COR-L47 (cell line): ENCODE results near the gene FAM200C.

Source experiments
- DNase-seq: peaks from one replicate; lab custom pipeline; 2025; lab: John Stamatoyannopoulos, UW

FAM200C gene

DNA sequence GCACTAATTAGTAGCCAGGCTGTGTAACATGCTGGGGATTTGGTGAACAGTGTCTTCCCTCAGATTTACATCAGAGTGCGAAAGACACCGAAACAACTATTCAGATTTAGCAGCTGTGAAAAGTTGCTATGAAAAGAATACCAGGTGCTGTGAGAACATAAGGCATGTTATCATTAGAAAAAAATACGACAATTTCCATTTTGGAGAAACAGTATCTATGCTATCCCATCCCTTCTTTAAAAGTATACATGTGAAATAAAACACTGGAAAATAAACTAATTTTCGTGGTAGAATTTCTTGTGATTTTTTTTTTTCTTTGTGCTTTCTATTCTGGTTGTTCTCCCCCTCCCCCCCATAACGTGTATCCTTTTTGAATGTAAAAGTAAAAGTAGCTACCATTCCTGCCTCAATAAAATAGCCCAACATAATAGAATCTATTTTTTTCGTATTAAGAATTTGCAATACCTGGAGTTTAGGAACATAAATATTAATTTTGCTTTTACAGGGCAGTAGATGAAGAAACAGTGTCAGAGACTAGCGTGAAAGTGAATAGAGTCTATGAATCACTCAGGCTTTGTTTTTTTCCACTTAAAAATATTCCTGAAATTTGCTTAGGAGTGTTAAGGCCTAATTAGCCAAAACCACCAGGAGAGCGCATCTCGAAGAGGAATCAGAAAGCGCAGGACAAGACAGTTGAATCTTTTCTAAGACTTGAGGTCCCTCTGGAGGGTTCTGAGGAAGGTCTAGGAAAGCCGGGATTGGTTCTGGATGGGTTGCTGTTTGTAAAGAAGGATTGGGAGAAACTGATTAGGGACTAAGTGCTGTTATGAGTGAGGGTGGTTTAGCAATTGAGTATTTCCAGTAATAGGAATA is 19.8 kb upstream of the FAM200C start:
- DNase-seq, result no peak

DNA sequence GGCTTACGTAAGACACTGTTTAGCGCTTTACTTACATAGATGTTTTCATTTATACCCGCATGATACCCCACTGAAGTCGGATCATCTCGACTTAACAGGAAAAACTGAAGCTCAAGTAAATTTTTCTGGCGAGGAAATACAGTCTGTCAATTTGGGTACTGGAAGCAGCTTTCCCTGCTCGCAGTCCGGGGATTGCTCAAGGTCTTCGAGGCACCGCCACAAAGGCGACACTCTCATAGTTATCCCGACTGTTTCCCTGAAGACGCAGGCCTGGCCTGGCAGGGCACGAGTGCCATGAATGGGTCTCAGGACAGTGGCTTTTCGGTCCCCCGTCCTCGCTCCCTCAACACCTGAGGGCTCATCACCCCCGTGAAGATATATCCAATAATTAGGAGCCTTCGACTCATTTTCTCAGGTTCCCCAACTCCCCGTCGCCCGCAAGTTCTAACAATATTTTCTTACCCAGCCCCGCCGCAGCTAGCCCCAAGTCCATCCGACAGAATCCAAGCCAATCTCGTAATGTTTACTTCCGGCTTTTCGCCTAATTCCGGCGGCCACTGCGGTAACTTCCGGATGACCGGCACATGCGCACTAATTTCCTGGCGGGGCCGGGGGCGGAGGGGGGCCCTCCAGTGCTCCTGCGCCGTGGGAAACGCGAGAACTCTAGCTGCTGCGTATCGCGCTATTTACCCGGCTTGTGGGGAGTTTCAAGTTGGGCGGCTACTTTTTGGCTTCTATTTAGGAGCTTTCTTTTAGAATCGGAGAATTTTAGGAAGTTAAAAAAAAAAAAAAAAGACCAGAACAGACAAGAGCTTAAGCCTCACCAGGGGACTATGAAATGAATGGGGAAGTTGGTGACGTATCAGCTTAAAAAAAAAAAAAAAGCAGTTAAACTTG is 19.0 kb upstream of the FAM200C start, which contains the start of gene SLU7:
SLU7 (minus strand) TSS at position 521 of the 897 bp plus-strand sequence. CDS start 3,787 bp downstream, outside the sequence.
- DNase-seq, result peak; percentile 92

DNA sequence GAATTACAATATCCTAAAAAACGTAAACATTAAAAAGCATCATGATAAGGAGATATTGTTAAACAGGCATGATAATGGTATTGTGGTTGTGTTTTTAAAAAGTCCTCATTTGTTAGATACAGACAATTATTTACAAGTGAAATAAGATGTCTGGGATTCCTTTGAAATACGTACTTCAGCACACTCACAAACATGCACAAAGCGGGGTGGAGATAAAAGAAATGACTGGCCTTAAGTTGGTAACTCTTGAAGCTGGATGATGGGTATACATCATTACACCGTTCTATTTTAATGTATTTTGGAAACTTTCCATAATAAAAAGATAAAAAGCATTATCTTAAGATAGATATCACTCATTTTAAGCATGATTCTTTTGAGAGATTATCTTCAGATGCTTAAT is 1.0 kb downstream of the FAM200C start:
- DNase-seq, result no peak

DNA sequence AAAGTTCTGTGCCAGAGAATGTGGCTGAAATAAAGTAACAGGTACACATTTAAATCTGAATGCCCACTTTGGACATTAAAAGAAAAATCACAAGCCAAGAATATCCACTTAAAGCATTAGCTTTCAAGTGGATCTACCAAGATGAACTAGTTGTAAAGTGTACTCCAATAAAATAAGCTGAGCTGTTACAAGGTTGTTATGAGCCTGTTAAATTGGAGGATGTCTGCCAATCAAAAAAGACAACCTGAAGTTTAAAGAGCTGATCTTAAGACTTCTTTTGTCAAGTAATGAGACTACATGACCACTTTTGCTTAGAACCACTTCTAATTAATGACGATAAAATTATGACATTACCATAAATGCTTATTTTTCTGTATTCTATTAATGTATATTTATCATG is 2.4 kb downstream of the FAM200C start:
- DNase-seq, result no peak

DNA sequence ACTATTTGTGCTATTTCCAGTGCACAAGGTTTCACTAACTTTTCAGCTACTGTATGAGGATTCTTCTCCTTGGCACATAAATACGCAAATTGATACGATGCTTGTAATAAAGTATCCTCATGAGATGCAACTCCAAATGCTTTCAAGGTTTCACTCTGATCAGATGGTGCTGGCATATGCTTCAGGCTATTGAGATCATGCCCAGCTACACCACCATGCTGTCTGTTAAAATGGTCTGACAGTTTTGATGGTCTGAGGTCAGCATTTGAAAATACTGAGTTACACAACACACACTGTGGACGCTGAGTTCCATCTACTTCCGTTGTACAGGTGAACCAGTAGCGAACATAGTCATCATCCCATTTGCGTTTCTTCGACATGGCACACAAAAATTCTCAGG is 4.7 kb downstream of the FAM200C start:
- DNase-seq, result no peak

DNA sequence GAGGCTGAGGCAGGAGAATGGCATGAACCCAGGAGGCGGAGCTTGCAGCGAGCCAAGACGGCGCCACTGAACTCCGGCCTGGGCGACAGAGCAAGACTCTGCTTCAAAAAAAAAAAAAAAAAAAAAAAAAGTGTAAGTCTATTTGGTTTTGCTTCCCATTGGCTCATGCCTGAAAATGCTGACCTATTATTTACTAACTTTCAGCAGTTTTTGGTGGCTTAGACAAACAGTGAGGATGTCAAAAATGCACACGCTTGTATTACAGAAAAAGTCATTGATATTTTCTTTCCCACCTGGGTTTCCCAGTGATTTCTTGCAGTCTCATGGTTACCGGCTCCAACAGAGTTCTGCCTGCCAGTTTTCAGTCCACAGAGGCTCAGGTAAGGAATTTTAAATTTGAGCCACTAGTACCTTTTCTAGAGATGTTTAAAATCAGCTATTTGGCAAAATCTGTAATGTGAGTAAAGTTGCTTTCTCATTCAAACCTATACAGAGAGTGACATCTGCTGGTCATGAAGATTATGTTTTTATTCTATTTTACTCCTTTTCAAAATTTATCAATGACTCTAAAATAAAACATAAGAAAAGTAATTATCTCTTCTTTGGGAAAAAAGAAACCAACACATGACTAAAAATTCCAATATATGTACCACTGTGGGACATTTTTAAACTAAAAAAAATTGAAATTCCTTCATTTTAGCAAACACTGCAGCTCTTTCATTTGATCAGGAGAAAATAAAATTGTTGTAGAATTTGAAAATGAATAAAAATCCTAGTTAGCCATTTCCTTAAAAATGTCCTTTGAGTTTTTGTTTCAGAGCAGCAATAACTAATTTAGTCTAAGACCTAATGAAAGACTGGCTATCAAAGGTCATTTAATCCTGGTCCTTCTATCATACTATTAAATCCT is 8.8 kb downstream of the FAM200C start:
- DNase-seq, result no peak

DNA sequence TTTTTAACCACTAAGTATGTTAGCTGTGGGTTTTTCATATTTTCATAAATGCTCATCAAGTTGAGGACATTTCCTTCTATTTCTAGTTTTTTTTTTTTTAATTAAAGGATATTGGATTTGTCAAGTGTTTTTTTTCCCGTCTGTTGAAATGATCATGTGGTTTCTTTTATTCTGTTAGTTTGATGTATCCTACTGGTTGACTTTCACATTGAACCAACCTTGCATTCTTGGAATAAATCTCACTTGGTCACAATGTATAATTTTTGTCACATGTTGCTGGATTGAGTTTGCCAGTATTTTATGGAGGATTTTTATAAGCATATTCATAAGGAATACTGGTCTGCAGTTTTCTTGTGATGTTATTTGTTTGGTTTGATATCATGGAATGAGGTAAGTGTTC is 12.4 kb downstream of the FAM200C start:
- no peak for DNase-seq

DNA sequence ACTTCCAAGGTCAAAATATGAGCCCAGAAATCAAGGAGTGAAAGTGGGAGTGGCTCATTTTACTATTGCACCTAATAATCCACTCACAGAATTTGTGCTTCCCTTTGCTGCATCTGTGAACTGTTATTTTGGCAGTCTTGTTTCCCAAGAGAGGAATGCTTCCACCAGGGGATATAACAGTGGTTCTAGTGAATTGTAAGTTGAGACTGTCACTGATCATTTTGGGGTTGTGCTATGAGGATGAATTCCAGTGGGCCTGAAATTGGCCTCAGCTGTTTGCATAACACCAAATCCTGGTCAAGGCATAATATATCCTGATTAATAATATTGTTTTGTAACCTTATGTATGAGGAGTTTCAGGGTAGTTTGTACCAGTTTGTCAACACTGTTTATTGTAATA is 14.4 kb downstream of the FAM200C start:
- no peak for DNase-seq

DNA sequence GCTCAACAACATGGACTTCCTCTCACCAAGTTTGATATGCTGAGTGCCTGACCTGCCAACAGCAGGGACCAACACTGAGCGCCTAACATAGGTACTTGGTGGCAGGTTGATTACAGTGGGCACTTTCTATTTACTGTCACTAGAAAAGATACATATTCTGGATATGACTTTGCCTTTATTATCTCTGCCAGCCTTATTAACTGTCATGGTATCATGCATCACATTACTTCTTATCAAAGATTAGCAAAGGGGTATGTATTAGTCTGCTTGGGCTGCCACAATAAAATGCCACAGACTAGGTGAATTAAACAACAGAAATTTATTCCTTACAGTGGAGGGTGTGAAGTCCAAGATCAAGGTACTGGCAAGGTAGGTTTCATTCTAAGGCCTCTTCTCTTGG is 15.2 kb downstream of the FAM200C start:
- no peak for DNase-seq

DNA sequence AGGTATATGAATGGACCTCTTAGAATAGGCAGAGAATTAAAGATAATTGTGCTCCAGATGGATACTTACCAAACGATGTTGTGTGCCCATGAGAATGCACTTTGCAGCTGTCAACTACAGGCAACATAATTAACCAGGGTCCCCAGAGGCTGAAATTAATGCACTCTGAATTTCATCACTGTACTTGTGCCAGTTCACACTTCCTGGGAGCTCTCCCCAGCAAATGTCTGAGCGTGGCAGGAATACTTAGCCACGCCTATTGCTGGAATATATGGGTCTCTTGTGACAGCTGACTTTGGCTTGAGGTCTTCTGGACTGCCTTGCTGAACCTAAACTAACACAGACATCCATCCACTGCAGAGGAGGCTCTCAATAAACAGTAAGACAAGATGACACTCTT is 17.5 kb downstream of the FAM200C start:
- no peak for DNase-seq

DNA sequence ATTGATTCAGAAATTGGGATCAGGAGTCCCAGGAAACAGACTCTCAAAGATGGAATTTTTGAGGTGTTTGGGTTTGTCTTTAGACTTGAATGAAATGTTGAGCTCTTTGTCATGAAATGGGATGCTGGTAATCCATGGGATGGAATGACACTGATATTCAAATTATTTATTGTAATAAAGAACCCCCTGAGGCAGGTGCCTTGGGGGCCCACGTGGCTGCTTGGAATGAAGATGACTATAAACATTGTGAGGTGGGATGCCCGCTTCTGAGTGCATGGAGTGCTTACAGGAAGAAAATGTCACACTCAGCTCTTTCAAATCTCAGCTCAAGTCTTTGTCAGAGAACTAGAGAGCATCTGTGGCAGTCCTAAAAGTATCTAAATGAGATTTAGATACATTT is 19.8 kb downstream of the FAM200C start:
- no peak for DNase-seq

DNA sequence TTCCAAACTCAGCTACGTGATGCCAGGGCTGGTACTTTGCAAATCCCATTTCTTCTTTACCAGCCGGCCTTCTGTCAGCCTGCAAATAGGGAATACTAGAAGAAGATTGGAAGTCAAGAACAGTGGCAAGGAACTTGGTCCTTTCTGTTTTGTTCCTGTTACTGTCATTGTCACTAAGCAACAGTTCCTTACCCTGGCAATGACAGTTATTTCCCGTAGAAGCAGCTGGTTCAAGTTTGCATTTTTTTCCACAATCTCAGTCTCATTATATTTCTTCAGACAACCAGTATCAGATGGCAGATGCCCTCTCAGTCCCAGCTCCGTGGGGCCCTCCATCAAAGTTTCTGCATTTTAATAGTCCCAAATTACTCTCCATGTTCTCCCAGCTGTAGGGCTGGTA is 20.3 kb downstream of the FAM200C start:
- no peak for DNase-seq

DNA sequence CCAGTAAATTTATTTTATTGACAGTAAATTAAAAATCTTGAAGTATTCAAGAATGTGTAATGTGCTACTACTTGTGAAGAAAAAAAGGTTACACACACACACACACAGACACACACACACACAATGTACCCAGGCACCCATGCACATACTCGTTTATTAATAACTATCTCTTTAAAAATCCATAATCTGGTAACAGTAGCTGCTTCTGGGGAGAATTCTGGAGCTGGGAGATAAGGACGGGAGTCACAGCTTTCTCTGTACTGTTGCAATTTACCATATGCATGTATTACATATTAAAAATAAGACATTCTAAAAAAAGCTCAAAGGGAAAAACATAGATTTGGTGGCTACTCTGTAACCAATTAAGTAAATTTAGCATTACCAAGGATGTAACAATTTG is 21.5 kb downstream of the FAM200C start:
- DNase-seq, result no peak

DNA sequence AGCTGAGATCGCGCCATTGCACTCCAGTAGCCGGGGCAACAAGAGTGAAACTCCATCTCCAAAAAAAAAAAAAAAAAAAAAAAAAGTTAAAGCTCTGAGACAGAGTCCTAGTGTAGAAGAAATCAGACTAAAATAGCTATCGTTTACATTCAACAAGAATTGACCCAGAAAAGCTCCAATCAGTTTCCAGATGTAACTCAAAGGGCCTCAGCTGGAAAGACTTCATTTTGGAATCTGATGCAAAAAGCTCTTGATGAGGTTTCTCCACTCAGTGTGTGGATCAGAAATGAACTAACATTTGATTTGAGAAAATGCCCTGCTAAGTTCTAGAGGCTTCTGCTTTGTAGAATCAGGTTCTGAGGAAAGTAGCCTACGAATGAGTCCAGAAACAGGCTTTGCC is 22.2 kb downstream of the FAM200C start:
- DNase-seq, result no peak

DNA sequence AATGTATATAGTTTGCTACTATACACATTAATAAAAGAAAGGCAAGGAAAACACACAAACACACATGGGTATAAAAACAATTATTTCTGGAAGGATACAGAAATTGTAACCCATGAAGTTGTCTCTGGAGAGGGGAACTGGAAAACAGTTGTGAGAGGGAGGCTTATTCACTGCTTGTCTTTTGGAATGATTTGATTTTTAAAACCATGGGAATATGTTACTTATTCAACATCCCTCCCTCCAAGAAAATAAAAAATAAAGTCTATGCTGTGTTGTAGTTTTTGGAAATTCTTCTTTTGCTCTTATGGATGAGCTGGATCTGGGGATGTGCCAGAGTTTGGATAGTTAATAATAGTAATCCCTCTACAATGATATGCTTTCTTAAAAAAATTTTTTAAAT is 23.4 kb downstream of the FAM200C start:
- DNase-seq, result no peak

DNA sequence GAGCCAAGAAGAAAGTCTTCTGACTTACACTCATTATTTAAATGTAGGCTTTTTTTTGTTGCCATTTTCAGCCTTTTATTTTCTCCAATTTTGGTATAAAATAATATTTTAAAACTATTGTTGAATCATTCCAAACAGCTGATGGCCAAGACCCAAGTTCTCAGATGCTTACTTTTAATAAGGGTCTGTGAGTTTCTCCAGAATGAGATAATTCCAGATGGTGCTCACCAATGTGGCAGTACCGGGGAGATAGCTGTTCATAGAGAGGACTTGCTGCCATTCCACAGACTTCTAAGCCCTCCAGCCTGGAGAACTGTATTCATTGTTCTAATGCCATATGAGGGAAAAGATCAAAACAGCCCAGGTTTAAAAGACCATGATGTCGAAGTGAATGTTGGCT is 24.2 kb downstream of the FAM200C start:
- DNase-seq, result no peak

DNA sequence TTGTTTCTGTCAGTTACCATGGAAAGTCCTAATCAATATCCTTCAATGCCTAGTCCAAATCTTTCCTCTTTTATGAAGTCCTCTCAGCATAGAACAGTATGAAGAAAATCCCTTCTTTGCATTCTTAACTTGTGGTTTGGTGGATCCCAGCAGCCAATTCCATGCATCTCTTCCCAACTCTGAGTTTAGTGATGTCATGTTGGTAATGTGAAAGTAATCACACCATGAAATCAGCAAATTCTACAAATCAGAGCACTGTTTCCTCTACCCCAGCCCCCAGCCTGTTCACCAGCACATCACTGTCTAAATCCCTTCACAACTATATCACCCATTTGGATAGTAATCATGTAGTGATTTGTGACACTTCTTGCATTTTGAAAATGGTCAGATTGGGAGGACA is 24.7 kb downstream of the FAM200C start:
- DNase-seq, result no peak

DNA sequence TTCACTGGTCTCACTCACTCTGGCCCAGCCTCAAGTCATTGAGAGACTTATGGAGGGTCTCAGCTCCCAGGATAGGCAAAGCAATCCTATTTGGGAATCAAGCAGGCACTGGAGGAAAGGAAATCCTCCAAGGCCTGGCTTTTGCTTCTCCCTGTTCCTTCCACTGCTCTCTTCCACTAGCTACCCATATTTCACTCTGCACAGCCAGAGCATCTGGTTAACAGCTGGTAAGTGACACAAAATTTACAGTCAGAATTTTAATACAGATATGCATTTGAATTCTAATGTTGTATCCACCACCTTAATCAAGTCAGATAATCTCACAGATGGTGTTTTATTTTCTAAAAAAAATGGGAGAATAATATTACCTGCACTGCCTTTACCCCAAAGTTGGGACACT is 28.6 kb downstream of the FAM200C start:
- DNase-seq, result no peak

DNA sequence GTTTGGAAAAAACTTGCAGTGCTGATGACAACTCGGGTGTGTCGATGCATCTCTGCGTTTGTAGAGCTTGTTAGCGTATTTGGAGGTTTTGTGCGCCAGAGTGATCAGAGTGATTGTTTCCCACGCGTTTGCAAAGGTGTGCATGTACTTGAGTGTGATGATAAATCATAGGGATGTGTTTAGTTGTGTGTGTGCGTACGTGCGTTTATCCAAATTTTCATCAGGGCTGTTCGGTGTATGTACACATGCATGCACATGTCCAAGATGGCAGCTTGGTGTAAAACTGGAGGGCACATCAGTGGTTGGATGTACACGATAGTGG is 29.2 kb downstream of the FAM200C start:
- no peak for DNase-seq

DNA sequence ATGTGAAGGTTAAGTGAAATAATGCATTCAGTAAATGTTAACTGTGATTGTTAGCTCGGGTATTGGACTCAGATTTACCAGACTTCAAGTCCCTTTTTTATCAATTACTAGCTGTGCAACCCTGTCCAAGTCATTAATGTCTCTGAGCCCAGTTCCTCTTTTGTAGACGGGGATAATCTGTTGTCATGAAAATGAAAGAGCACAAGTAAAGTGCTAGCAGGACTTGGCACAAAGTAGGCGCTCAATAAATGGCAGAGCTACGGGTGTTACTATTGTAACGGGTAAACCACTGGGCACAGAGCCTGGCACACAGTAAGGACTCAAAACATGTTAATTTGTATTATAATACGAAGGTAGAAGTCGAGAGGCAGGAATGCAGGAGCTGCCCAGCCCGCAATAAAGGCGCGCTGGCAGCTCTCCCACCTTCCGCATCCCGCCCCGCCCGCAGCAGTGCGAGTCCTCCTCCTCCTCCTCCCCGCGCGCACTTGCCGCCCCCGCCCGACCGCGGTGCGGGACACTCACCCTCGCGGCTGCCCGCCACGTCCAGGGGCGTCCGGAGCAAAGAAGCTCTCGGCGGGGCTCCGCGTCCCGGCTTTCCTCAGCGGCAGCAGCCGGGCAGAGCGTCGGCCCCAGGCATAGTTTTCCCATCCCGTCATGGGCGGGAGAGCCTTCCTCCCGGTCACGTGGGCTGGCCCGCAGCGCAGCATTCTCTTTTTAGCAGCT is 29.7 kb downstream of the FAM200C start, which contains the start of gene C1QTNF2:
C1QTNF2 (minus strand) TSS at position 637 of the 723 bp plus-strand sequence. CDS start 15,615 bp downstream, outside the sequence.
- DNase-seq, result no peak

DNA sequence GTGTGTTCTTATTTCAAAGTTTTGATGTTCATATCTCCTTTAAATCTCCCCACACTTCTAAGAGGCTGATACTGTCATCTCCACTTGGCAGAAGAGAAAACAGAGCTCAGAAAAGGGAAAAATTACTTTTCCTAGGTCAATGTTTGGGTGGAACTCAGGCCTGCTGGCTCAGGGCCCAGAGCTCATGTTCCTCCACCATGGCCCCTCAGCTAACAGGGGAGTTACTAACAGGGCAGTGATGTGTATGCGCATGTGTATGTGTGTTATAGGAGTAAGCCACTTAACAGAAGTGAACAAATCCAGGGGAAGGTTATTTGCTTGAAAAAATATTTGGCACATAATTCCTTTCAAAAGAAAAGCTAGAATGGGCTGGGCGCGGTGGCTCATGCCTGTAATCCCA is 32.0 kb downstream of the FAM200C start:
- no peak for DNase-seq
